ENCODE results near the gene MRPL36. TPM values are rescaled to one million over a fixed set of nuclear protein-coding genes. Genes with fewer than 3 reads are reported as not detected.

Gene MRPL36
- total and polyA plus RNA-seq, 4 donors = 14.5 to 62.8 (median 40.4) TPM

GRCh38 chr5:1753490-1753889, 46.1 kb downstream of the MRPL36 start:
- Histone ChIP-seq H3K36me3 (ENCODE audit: control insufficient read depth in 4 of 4, insufficient read depth in 4 of 4, low read length in 4 of 4) (no peaks in the 10 kb centered on the region), H3K9ac (ENCODE audit: insufficient read depth in 1 of 2, low read length in 2 of 2) (no peak overlapping the region), H3K27me3 (ENCODE audit: control insufficient read depth in 3 of 3, insufficient read depth in 3 of 3, low read length in 2 of 3) (peaks cover 0 to 4% (median 4%) of the 10 kb centered on the region in 3 donors), H3K27ac (ENCODE audit: low read depth in 1 of 2, low read length in 1 of 2) (no peak overlapping the region), H3K9me3 (ENCODE audit: control insufficient read depth in 4 of 4, insufficient read depth in 3 of 4, low read length in 3 of 4) (peaks cover 0 to 4% (median 0%) of the 10 kb centered on the region in 4 donors), H3K4me1 (ENCODE audit: control insufficient read depth in 5 of 5, insufficient read depth in 5 of 5, low read length in 5 of 5) (no peaks in the 10 kb centered on the region), H3K4me3 (no peak overlapping the region)
- no peak for TF ChIP-seq CTCF (IDR thresholded peaks at IDR 0.05; ENCODE audit: control extremely low read depth, extremely low read depth)
- ATAC-seq (ENCODE audit: insufficient read depth, low FRiP score) (no peak), DNase-seq (no peak)
- WGBS, 2 donors = 79 to 81% methylated on average over 8 of the region's 8 CpGs

GRCh38 chr5:1752881-1753280, 46.8 kb downstream of the MRPL36 start:
- no peak for TF ChIP-seq CTCF (IDR thresholded peaks at IDR 0.05; ENCODE audit: control extremely low read depth, extremely low read depth)
- H3K9ac ChIP-seq (ENCODE audit: insufficient read depth in 1 of 2, low read length in 2 of 2) = no peak overlapping the region
- H3K4me1 ChIP-seq (ENCODE audit: control insufficient read depth in 5 of 5, insufficient read depth in 5 of 5, low read length in 5 of 5) = no peaks in the 10 kb centered on the region
- ATAC-seq (ENCODE audit: insufficient read depth, low FRiP score) (no peak), DNase-seq (no peak)
- H3K4me3 ChIP-seq = no peak overlapping the region
- H3K27ac ChIP-seq (ENCODE audit: low read depth in 1 of 2, low read length in 1 of 2) = no peak overlapping the region
- H3K27me3 ChIP-seq (ENCODE audit: control insufficient read depth in 3 of 3, insufficient read depth in 3 of 3, low read length in 2 of 3) = peaks cover 0 to 4% (median 4%) of the 10 kb centered on the region in 3 donors
- WGBS, 2 donors = 74 to 86% methylated on average over 16 of the region's 16 CpGs
- no peaks in the 10 kb centered on the region for H3K36me3 ChIP-seq (ENCODE audit: control insufficient read depth in 4 of 4, insufficient read depth in 4 of 4, low read length in 4 of 4)
- peaks cover 0 to 3% (median 0%) of the 10 kb centered on the region in 4 donors for H3K9me3 ChIP-seq (ENCODE audit: control insufficient read depth in 4 of 4, insufficient read depth in 3 of 4, low read length in 3 of 4)

DNA sequence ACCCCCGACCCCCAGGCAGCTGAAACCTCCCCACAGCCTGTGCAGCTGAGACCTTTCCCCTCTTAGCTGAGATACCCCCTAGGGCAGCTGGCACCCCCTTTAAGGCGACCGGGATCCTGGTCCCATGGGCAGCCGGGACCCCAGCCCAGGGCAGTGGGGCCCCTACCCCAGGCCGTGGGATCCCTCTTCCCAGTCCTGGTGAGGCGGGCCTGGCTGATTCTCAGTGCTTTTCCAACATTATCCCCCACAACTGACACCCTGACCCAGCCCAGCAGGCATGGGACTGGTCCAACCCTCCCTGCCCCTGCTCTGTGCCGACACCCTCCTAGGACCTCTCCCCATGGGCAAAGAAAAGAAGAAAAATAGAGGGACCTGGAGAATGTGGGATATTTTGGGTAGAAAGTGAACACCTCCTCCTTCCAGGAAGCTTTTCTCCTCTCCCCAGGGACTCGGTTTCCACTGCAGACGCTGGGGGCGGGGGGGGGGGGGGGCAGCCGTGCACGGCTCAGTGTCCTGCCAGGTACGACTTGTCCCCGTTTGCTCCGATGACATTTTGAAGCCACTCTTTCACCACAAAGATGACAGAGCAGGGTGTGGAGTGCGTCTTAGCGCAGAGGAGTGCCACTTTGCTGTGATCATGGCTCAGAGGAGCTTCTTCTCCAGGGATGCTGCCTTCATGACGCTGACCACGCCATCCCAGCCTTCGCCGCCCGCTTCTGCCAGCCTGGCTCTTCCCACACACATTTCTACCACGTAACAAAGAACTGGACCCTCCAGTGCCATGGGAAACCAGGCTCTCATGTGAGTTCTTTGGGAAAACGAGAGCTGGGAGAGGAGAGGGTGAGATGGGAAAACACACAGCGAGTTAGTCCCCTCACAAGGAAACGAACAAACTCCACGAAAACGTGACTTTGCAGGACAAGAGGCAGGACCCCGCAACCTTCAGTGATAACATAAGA, 47.5 kb downstream of the MRPL36 start:
- H3K9ac ChIP-seq (ENCODE audit: insufficient read depth in 1 of 2, low read length in 2 of 2) = no peak overlapping the region
- WGBS, 2 donors = 75 to 83% methylated on average over 29 of the region's 29 CpGs
- no peak for TF ChIP-seq CTCF (IDR thresholded peaks at IDR 0.05; ENCODE audit: control extremely low read depth, extremely low read depth)
- no peaks in the 10 kb centered on the region for H3K36me3 ChIP-seq (ENCODE audit: control insufficient read depth in 4 of 4, insufficient read depth in 4 of 4, low read length in 4 of 4)
- H3K27me3 ChIP-seq (ENCODE audit: control insufficient read depth in 3 of 3, insufficient read depth in 3 of 3, low read length in 2 of 3) = peaks cover 0 to 4% (median 4%) of the 10 kb centered on the region in 3 donors
- H3K4me3 ChIP-seq = no peak overlapping the region
- H3K27ac ChIP-seq (ENCODE audit: low read depth in 1 of 2, low read length in 1 of 2) = no peak overlapping the region
- ATAC-seq (ENCODE audit: insufficient read depth, low FRiP score) (no peak), DNase-seq (no peak)
- no peaks in the 10 kb centered on the region for H3K4me1 ChIP-seq (ENCODE audit: control insufficient read depth in 5 of 5, insufficient read depth in 5 of 5, low read length in 5 of 5)
- peaks cover 0 to 3% (median 0%) of the 10 kb centered on the region in 4 donors for H3K9me3 ChIP-seq (ENCODE audit: control insufficient read depth in 4 of 4, insufficient read depth in 3 of 4, low read length in 3 of 4)
